ENCODE results near the gene NUCB1.
A peak's percentile ranks its signal among the peaks of the same experiment; 100 is the strongest.
"Not testable (repeated sequence)": the region's sequence is repeated elsewhere in the genome, so short reads cannot be mapped to it uniquely, and the experiment has no call there.

NUCB1 gene

GRCh38 chr19:48899781-48900476 is at the start of gene NUCB1:
Gene NUCB1 (plus strand): TSS chr19:48900312. CDS start chr19:48900797, 485 bp downstream.
- peak; percentile 96 for DNase-seq (ENCODE audit: low spot score)

GRCh38 chr19:48852292-48852691 is 47.8 kb upstream of the NUCB1 start:
- DNase-seq (ENCODE audit: low spot score) = no peak

GRCh38 chr19:48853483-48853882 is 46.6 kb upstream of the NUCB1 start:
- no peak for DNase-seq (ENCODE audit: low spot score)

GRCh38 chr19:48854103-48854502 is 46.0 kb upstream of the NUCB1 start:
- no peak for DNase-seq (ENCODE audit: low spot score)

GRCh38 chr19:48856921-48857320 is 43.2 kb upstream of the NUCB1 start:
- DNase-seq (ENCODE audit: low spot score) = peak; percentile 40

- DNase-seq (ENCODE audit: low spot score) = no peak
Observed at GRCh38 chr19:48858984-48859710, 41.0 kb upstream of the NUCB1 start.

GRCh38 chr19:48859711-48860572 is 40.2 kb upstream of the NUCB1 start:
- no peak for DNase-seq (ENCODE audit: low spot score)

GRCh38 chr19:48861313-48861712 is 38.8 kb upstream of the NUCB1 start:
- DNase-seq (ENCODE audit: low spot score) = no peak

GRCh38 chr19:48862827-48863226 is 37.3 kb upstream of the NUCB1 start:
- no peak for DNase-seq (ENCODE audit: low spot score)

GRCh38 chr19:48866692-48867091 is 33.4 kb upstream of the NUCB1 start:
- DNase-seq (ENCODE audit: low spot score) = no peak

GRCh38 chr19:48867123-48867745 is 32.9 kb upstream of the NUCB1 start:
- DNase-seq (ENCODE audit: low spot score) = peak; percentile 44

GRCh38 chr19:48867746-48868113 is 32.4 kb upstream of the NUCB1 start:
- DNase-seq (ENCODE audit: low spot score) = no peak

GRCh38 chr19:48868114-48868886 is 31.8 kb upstream of the NUCB1 start, which contains the start of gene PLEKHA4:
Gene PLEKHA4 (minus strand): TSS chr19:48868617. CDS start chr19:48867620, 997 bp downstream.
- peak; percentile 66 for DNase-seq (ENCODE audit: low spot score)

GRCh38 chr19:48870048-48870447 is 30.1 kb upstream of the NUCB1 start:
- DNase-seq (ENCODE audit: low spot score) = no peak

GRCh38 chr19:48871471-48872181 is 28.5 kb upstream of the NUCB1 start:
- not testable (repeated sequence) for DNase-seq (ENCODE audit: low spot score)

GRCh38 chr19:48872182-48872883 is 27.8 kb upstream of the NUCB1 start, which contains the start of gene PPP1R15A:
Gene PPP1R15A (plus strand): TSS chr19:48872421. CDS start chr19:48873234, 813 bp downstream.
- peak; percentile 99 for DNase-seq (ENCODE audit: low spot score)

- DNase-seq (ENCODE audit: low spot score) = peak; percentile 99
Observed at GRCh38 chr19:48872884-48873475, 27.1 kb upstream of the NUCB1 start.

- DNase-seq (ENCODE audit: low spot score) = no peak
Observed at GRCh38 chr19:48873476-48874302, 26.4 kb upstream of the NUCB1 start.
